ENCODE results near the gene BOC. TPM values are rescaled to one million over a fixed set of nuclear protein-coding genes. Genes with fewer than 3 reads are reported as not detected.

Gene BOC
- polyA plus RNA-seq, 1 experiment = 11.2 TPM

- no peak overlapping the region for H3K4me3 ChIP-seq (ENCODE audit: low read depth, low read length)
- H3K9me3 ChIP-seq (ENCODE audit: control insufficient read depth, insufficient read depth, low read length) = no peaks in the 10 kb centered on the region
- no peak for TF ChIP-seq CTCF (IDR thresholded peaks at IDR 0.05; ENCODE audit: low read depth, low read length)
- ChIA-PET CTCF (no interaction called here), POLR2A (no interaction called here)
- H3K27ac ChIP-seq (ENCODE audit: low read depth, low read length) = no peak overlapping the region
- no peak for DNase-seq (ENCODE audit: low read depth, low spot score)
- no peaks in the 10 kb centered on the region for H3K27me3 ChIP-seq (ENCODE audit: control insufficient read depth, insufficient read depth, low read length)
Observed at GRCh38 chr3:113304856-113305540, 93.6 kb downstream of the BOC start.

- no peak for TF ChIP-seq CTCF (IDR thresholded peaks at IDR 0.05; ENCODE audit: low read depth, low read length)
- no peak overlapping the region for H3K4me3 ChIP-seq (ENCODE audit: low read depth, low read length)
- ChIA-PET CTCF (no interaction called here), POLR2A (no interaction called here)
- H3K27me3 ChIP-seq (ENCODE audit: control insufficient read depth, insufficient read depth, low read length) = no peaks in the 10 kb centered on the region
- DNase-seq (ENCODE audit: low read depth, low spot score) = no peak
- H3K27ac ChIP-seq (ENCODE audit: low read depth, low read length) = no peak overlapping the region
- no peaks in the 10 kb centered on the region for H3K9me3 ChIP-seq (ENCODE audit: control insufficient read depth, insufficient read depth, low read length)
Observed at GRCh38 chr3:113310960-113311359, 99.6 kb downstream of the BOC start.

- ChIA-PET CTCF (no interaction called here), POLR2A (no interaction called here)
- Histone ChIP-seq H3K9me3 (ENCODE audit: control insufficient read depth, insufficient read depth, low read length) (no peaks in the 10 kb centered on the region; the same call in 1 of the 2 replicates), H3K27ac (ENCODE audit: low read depth, low read length) (no peak overlapping the region), H3K27me3 (ENCODE audit: control insufficient read depth, insufficient read depth, low read length) (no peaks in the 10 kb centered on the region), H3K4me3 (ENCODE audit: low read depth, low read length) (no peak overlapping the region)
- TF ChIP-seq CTCF (IDR thresholded peaks at IDR 0.05; ENCODE audit: low read depth, low read length) = no peak
- no peak for DNase-seq (ENCODE audit: low read depth, low spot score)
Observed at GRCh38 chr3:113312416-113312815, 101.1 kb downstream of the BOC start.

GRCh38 chr3:113314923-113315322, 103.6 kb downstream of the BOC start:
- no peak for TF ChIP-seq CTCF (IDR thresholded peaks at IDR 0.05; ENCODE audit: low read depth, low read length)
- H3K9me3 ChIP-seq (ENCODE audit: control insufficient read depth, insufficient read depth, low read length) = no peaks in the 10 kb centered on the region; the same call in 1 of the 2 replicates
- H3K4me3 ChIP-seq (ENCODE audit: low read depth, low read length) = no peak overlapping the region
- CTCF ChIA-PET = no interaction called here
- no peaks in the 10 kb centered on the region for H3K27me3 ChIP-seq (ENCODE audit: control insufficient read depth, insufficient read depth, low read length)
- DNase-seq (ENCODE audit: low read depth, low spot score) = no peak
- POLR2A ChIA-PET = no interaction called here
- H3K27ac ChIP-seq (ENCODE audit: low read depth, low read length) = no peak overlapping the region

GRCh38 chr3:113329757-113330156, 118.4 kb downstream of the BOC start:
- no peaks in the 10 kb centered on the region for H3K27me3 ChIP-seq (ENCODE audit: control insufficient read depth, insufficient read depth, low read length)
- ChIA-PET POLR2A (no interaction called here), CTCF (no interaction called here)
- no peak overlapping the region for H3K27ac ChIP-seq (ENCODE audit: low read depth, low read length)
- H3K4me3 ChIP-seq (ENCODE audit: low read depth, low read length) = no peak overlapping the region
- DNase-seq (ENCODE audit: low read depth, low spot score) = no peak
- no peaks in the 10 kb centered on the region for H3K9me3 ChIP-seq (ENCODE audit: control insufficient read depth, insufficient read depth, low read length)
- no peak for TF ChIP-seq CTCF (IDR thresholded peaks at IDR 0.05; ENCODE audit: low read depth, low read length)
